Activated CD4-positive, alpha-beta T cell treated with anti-CD3 and anti-CD28 coated beads, Interleukin-2, Interleukin-6, amounts not matched to agents 100 ng/mL and 50 ng/mL, durations not matched to agents 16 hours and 8 hours (primary cell): ENCODE measurements around the gene ANXA11.
"Not testable (repeated sequence)": the region's sequence is repeated elsewhere in the genome, so short reads cannot be mapped to it uniquely, and the experiment has no call there.

ENCODE experiments used
- DNase-seq: peaks from one replicate; pipeline ENCODE4 v3.0.0-alpha.2; 2020

Gene ANXA11

GRCh38 chr10:80205477-80206276, at the start of gene ANXA11:
ANXA11 (minus strand) TSS chr10:80205537; CDS start chr10:80172861, 32,676 bp downstream.
- peak; percentile 92 for DNase-seq

- DNase-seq: not testable (repeated sequence)
These were observed 49.4 kb upstream of the ANXA11 start for GRCh38 chr10:80254726-80255125.

GRCh38 chr10:80253963-80254271, 48.6 kb upstream of the ANXA11 start:
- DNase-seq: not testable (repeated sequence)

GRCh38 chr10:80253266-80253962, 48.1 kb upstream of the ANXA11 start:
- peak; percentile 67 for DNase-seq

GRCh38 chr10:80252296-80252887, 47.1 kb upstream of the ANXA11 start:
- no peak for DNase-seq

GRCh38 chr10:80251703-80252280, 46.5 kb upstream of the ANXA11 start:
- not testable (repeated sequence) for DNase-seq

GRCh38 chr10:80250399-80250798, 45.1 kb upstream of the ANXA11 start:
- not testable (repeated sequence) for DNase-seq

GRCh38 chr10:80249906-80250305, 44.6 kb upstream of the ANXA11 start:
- DNase-seq: not testable (repeated sequence)

GRCh38 chr10:80247611-80248010, 42.3 kb upstream of the ANXA11 start:
- not testable (repeated sequence) for DNase-seq

GRCh38 chr10:80244371-80244770, 39.0 kb upstream of the ANXA11 start:
- DNase-seq: not testable (repeated sequence)

- not testable (repeated sequence) for DNase-seq
These were observed 37.0 kb upstream of the ANXA11 start for GRCh38 chr10:80242341-80242740.

- DNase-seq: not testable (repeated sequence)
These were observed 31.1 kb upstream of the ANXA11 start for GRCh38 chr10:80236457-80236856.

- DNase-seq: peak; percentile 19
These were observed 29.2 kb upstream of the ANXA11 start for GRCh38 chr10:80234331-80235235.

GRCh38 chr10:80233871-80234270, 28.5 kb upstream of the ANXA11 start:
- not testable (repeated sequence) for DNase-seq

GRCh38 chr10:80226723-80227122, 21.4 kb upstream of the ANXA11 start:
- DNase-seq: not testable (repeated sequence)

GRCh38 chr10:80223031-80223419, 17.7 kb upstream of the ANXA11 start:
- not testable (repeated sequence) for DNase-seq

GRCh38 chr10:80218878-80219277, 13.5 kb upstream of the ANXA11 start:
- DNase-seq: peak; percentile 79

GRCh38 chr10:80214368-80214982, 9.1 kb upstream of the ANXA11 start:
- not testable (repeated sequence) for DNase-seq

- DNase-seq: not testable (repeated sequence)
These were observed 7.3 kb upstream of the ANXA11 start for GRCh38 chr10:80212535-80213115.

- DNase-seq: no peak
These were observed 6.4 kb upstream of the ANXA11 start for GRCh38 chr10:80211786-80212185.

- DNase-seq: no peak
These were observed 4.9 kb upstream of the ANXA11 start for GRCh38 chr10:80210259-80210658.
